ENCODE data around the gene MSH2. TPM values are rescaled to one million over a fixed set of nuclear protein-coding genes. Genes with fewer than 3 reads are reported as not detected.

The MSH2 gene
- total and polyA plus RNA-seq, 2 experiments from 2014 or later, result 20.8 to 27.7 TPM

GRCh38 chr2:47509821-47510385, 106.9 kb downstream of the MSH2 start:
- no peak for DNase-seq (ENCODE audit: low spot score)
- H3K9me3 ChIP-seq (ENCODE audit: low read depth), result no peaks in the 10 kb centered on the region
- no peak overlapping the region for H3K4me2 ChIP-seq
- no peak overlapping the region for H3K27ac ChIP-seq
- TF ChIP-seq EZH2phosphoT487 (IDR thresholded peaks at IDR 0.05; ENCODE audit: low read depth, severe bottlenecking, unreplicated experiment) (no peak), EZH2 (IDR thresholded peaks at IDR 0.05; ENCODE audit: borderline replicate concordance) (no peak), CTCF (IDR thresholded peaks at IDR 0.05; ENCODE audit: poor library complexity) (no peak)
- no peak overlapping the region for H3K4me3 ChIP-seq
- H3K79me2 ChIP-seq, result no peaks in the 10 kb centered on the region
- H3K36me3 ChIP-seq (replicated peaks; ENCODE audit: insufficient read depth, low read depth), result no peaks in the 10 kb centered on the region
- H3K9me2 ChIP-seq (replicated peaks; ENCODE audit: insufficient read depth), result no peaks in the 10 kb centered on the region
- no peaks in the 10 kb centered on the region for H3K4me1 ChIP-seq (ENCODE audit: insufficient read depth)
- WGBS (ENCODE audit: low lambda C conversion rate, missing lambda C conversion rate), result 98% methylated on average over 6 of the region's 6 CpGs
- H2AFZ ChIP-seq, result no peak overlapping the region
- H4K20me1 ChIP-seq (ENCODE audit: insufficient read depth, poor library complexity, severe bottlenecking), result no peaks in the 10 kb centered on the region
- H3K27me3 ChIP-seq, result no peaks in the 10 kb centered on the region

- H4K20me1 ChIP-seq (ENCODE audit: insufficient read depth, poor library complexity, severe bottlenecking), result no peaks in the 10 kb centered on the region
- H3K9me3 ChIP-seq (ENCODE audit: low read depth), result no peaks in the 10 kb centered on the region
- DNase-seq (ENCODE audit: low spot score), result no peak
- H3K27me3 ChIP-seq, result no peaks in the 10 kb centered on the region
- no peaks in the 10 kb centered on the region for H3K4me1 ChIP-seq (ENCODE audit: insufficient read depth)
- TF ChIP-seq EZH2phosphoT487 (IDR thresholded peaks at IDR 0.05; ENCODE audit: low read depth, severe bottlenecking, unreplicated experiment) (no peak), EZH2 (IDR thresholded peaks at IDR 0.05; ENCODE audit: borderline replicate concordance) (no peak), CTCF (IDR thresholded peaks at IDR 0.05; ENCODE audit: poor library complexity) (no peak)
- H3K9me2 ChIP-seq (replicated peaks; ENCODE audit: insufficient read depth), result no peaks in the 10 kb centered on the region
- H2AFZ ChIP-seq, result no peak overlapping the region
- no peak overlapping the region for H3K4me3 ChIP-seq
- 86% methylated on average over 4 of the region's 4 CpGs for WGBS (ENCODE audit: low lambda C conversion rate, missing lambda C conversion rate)
- no peak overlapping the region for H3K4me2 ChIP-seq
- no peaks in the 10 kb centered on the region for H3K36me3 ChIP-seq (replicated peaks; ENCODE audit: insufficient read depth, low read depth)
- no peak overlapping the region for H3K27ac ChIP-seq
- H3K79me2 ChIP-seq, result no peaks in the 10 kb centered on the region
These were observed 107.8 kb downstream of the MSH2 start for GRCh38 chr2:47510745-47511144.

GRCh38 chr2:47512581-47513083, 109.7 kb downstream of the MSH2 start:
- Histone ChIP-seq H3K9me2 (replicated peaks; ENCODE audit: insufficient read depth) (no peaks in the 10 kb centered on the region), H3K4me2 (no peak overlapping the region), H2AFZ (no peak overlapping the region), H3K27me3 (no peaks in the 10 kb centered on the region), H3K79me2 (no peaks in the 10 kb centered on the region), H3K9me3 (ENCODE audit: low read depth) (no peaks in the 10 kb centered on the region), H4K20me1 (ENCODE audit: insufficient read depth, poor library complexity, severe bottlenecking) (no peaks in the 10 kb centered on the region), H3K4me1 (ENCODE audit: insufficient read depth) (no peaks in the 10 kb centered on the region), H3K27ac (no peak overlapping the region), H3K36me3 (replicated peaks; ENCODE audit: insufficient read depth, low read depth) (no peaks in the 10 kb centered on the region), H3K4me3 (no peak overlapping the region)
- TF ChIP-seq EZH2 (IDR thresholded peaks at IDR 0.05; ENCODE audit: borderline replicate concordance) (no peak), EZH2phosphoT487 (IDR thresholded peaks at IDR 0.05; ENCODE audit: low read depth, severe bottlenecking, unreplicated experiment) (no peak), CTCF (IDR thresholded peaks at IDR 0.05; ENCODE audit: poor library complexity) (no peak)
- DNase-seq (ENCODE audit: low spot score), result no peak
- WGBS (ENCODE audit: low lambda C conversion rate, missing lambda C conversion rate), result 90% methylated on average over 1 of the region's 1 CpG
